ENCODE results near the gene NFIA.

NFIA gene

DNA sequence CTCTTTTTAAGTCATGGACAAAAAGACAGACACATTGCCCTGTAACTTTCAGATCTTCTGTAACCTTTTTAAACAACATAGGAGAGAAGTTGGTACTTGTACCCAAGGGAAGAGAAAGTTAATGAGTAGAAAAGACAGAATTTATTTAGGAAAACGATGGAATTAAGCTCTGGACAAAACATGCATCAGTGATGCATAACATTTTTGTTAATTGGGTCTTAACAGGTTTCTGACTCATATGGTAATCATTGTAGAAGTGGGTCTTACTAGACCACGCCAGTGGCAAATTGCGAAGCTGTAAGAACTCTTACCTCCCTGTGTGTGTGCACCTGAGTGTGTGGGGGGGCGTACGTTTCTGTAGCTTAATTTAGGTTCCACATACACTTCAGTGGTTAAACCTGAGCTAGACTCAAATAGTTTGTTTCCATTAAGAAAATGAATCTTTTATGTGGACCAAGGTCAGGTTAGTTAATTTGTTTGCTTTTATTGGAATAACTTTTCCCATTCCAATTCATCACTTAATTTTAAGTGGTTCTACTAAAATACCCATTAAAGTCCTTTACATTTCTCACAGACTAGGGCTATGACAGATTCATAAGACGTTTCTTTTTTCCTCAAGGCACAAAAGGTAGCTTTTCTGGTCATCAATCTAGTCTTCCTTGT is 48.1 kb downstream of the NFIA start:
- Histone ChIP-seq H2BK5ac (ENCODE audit: low read length) (no peak overlapping the region), H3K9me3 (replicated peaks in 1 of 2; ENCODE audit: control insufficient read depth in 2 of 2, insufficient read depth in 1 of 2, low read depth in 1 of 2, low read length in 2 of 2) (no peaks in the 10 kb centered on the region), H4K8ac (ENCODE audit: low read depth, low read length) (no peak overlapping the region), H3K18ac (ENCODE audit: low read length) (no peak overlapping the region), H3K27ac (replicated peaks; ENCODE audit: low read length) (no peak overlapping the region), H3K4me2 (ENCODE audit: insufficient read depth, low read length, poor library complexity, severe bottlenecking) (no peak overlapping the region), H2BK12ac (ENCODE audit: low read length) (no peak overlapping the region), H2AK5ac (ENCODE audit: low read depth, low read length) (no peak overlapping the region), H3K79me1 (ENCODE audit: low read depth, low read length) (no peaks in the 10 kb centered on the region), H3K4me3 (ENCODE audit: low read length in 2 of 2) (no peak overlapping the region), H3K9ac (ENCODE audit: low read depth, low read length, poor library complexity) (no peak overlapping the region), H2AFZ (ENCODE audit: low read length) (no peak overlapping the region), H3K14ac (ENCODE audit: low read length) (no peak overlapping the region), H3K4ac (ENCODE audit: low read length) (no peak overlapping the region), H2BK120ac (ENCODE audit: low read depth, low read length) (no peak overlapping the region), H3K27me3 (ENCODE audit: control insufficient read depth in 3 of 3, insufficient read depth in 3 of 3, low read depth in 1 of 3, low read length in 3 of 3) (no peaks in the 10 kb centered on the region), H3K36me3 (replicated peaks in 1 of 2; ENCODE audit: control insufficient read depth in 2 of 2, insufficient read depth in 2 of 2, low read length in 2 of 2) (no peaks in the 10 kb centered on the region), H3K23ac (ENCODE audit: low read depth, low read length, poor library complexity) (no peak overlapping the region), H3K4me1 (ENCODE audit: control insufficient read depth in 2 of 2, insufficient read depth in 1 of 2, low read depth in 1 of 2, low read length in 2 of 2) (no peaks in the 10 kb centered on the region), H2BK15ac (ENCODE audit: low read length) (no peak overlapping the region), H4K91ac (ENCODE audit: low read depth, low read length, poor library complexity) (no peak overlapping the region)
- WGBS, 2 donors (ENCODE audit: extremely low coverage in 2 of 2, insufficient read length in 2 of 2, insufficient replicate concordance in 1 of 2), result 100% methylated on average over 1 of the region's 6 CpGs; no CpG with 5 or more reads in 1 of the 2 donors
- no peak for DNase-seq (ENCODE audit: low spot score)

DNA sequence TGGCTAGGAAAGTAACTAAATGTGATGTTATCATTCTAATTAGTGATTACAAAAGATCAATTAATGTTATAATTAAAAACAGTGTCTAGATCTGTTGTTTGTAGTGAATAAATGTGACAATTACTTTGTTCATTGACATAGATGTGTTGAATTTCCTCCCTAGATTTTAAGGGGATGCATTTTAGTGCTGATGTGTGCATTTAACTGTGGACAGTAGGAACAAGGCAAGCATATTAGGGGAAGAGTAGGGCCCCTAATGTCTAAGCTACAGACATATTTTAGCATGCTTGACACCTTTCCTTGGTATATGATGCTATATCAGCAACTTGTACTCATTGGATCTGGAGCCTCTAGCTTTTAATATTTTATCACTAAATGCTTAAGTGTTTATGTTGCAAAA is 48.9 kb downstream of the NFIA start:
- Histone ChIP-seq H4K91ac (ENCODE audit: low read depth, low read length, poor library complexity) (no peak overlapping the region), H3K4me1 (ENCODE audit: control insufficient read depth in 2 of 2, insufficient read depth in 1 of 2, low read depth in 1 of 2, low read length in 2 of 2) (no peaks in the 10 kb centered on the region), H3K18ac (ENCODE audit: low read length) (no peak overlapping the region), H2AFZ (ENCODE audit: low read length) (no peak overlapping the region), H3K36me3 (replicated peaks in 1 of 2; ENCODE audit: control insufficient read depth in 2 of 2, insufficient read depth in 2 of 2, low read length in 2 of 2) (no peaks in the 10 kb centered on the region), H3K27ac (replicated peaks; ENCODE audit: low read length) (no peak overlapping the region), H4K8ac (ENCODE audit: low read depth, low read length) (no peak overlapping the region), H2AK5ac (ENCODE audit: low read depth, low read length) (no peak overlapping the region), H3K4me3 (ENCODE audit: low read length in 2 of 2) (no peak overlapping the region), H3K14ac (ENCODE audit: low read length) (no peak overlapping the region), H3K23ac (ENCODE audit: low read depth, low read length, poor library complexity) (no peak overlapping the region), H2BK120ac (ENCODE audit: low read depth, low read length) (no peak overlapping the region), H3K4me2 (ENCODE audit: insufficient read depth, low read length, poor library complexity, severe bottlenecking) (no peak overlapping the region), H3K27me3 (ENCODE audit: control insufficient read depth in 3 of 3, insufficient read depth in 3 of 3, low read depth in 1 of 3, low read length in 3 of 3) (no peaks in the 10 kb centered on the region), H2BK12ac (ENCODE audit: low read length) (no peak overlapping the region), H3K4ac (ENCODE audit: low read length) (no peak overlapping the region), H3K9ac (ENCODE audit: low read depth, low read length, poor library complexity) (no peak overlapping the region), H2BK15ac (ENCODE audit: low read length) (no peak overlapping the region), H2BK5ac (ENCODE audit: low read length) (no peak overlapping the region), H3K9me3 (replicated peaks in 1 of 2; ENCODE audit: control insufficient read depth in 2 of 2, insufficient read depth in 1 of 2, low read depth in 1 of 2, low read length in 2 of 2) (no peaks in the 10 kb centered on the region), H3K79me1 (ENCODE audit: low read depth, low read length) (no peaks in the 10 kb centered on the region)
- DNase-seq (ENCODE audit: low spot score), result no peak

DNA sequence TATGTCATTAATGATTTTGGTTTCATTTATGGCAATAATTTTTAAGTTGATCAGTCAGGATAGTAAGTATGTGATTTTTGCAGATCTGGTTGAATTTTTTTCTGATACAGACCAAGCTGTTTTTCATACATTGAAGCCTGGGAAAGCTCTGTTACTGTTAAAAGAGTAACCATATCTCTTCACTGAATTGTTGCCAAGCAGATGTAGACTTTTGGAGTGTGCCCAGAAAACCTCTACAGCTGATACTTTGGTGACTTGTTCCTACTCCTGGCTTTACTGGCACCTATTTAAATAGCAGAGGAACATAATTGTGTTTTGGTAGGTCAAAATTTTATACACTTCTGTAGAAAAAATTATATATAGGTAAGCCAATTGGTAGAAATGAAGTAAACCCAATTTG is 49.4 kb downstream of the NFIA start:
- Histone ChIP-seq H2BK5ac (ENCODE audit: low read length) (no peak overlapping the region), H3K14ac (ENCODE audit: low read length) (no peak overlapping the region), H3K79me1 (ENCODE audit: low read depth, low read length) (no peaks in the 10 kb centered on the region), H2BK15ac (ENCODE audit: low read length) (no peak overlapping the region), H4K91ac (ENCODE audit: low read depth, low read length, poor library complexity) (no peak overlapping the region), H2AFZ (ENCODE audit: low read length) (no peak overlapping the region), H3K27me3 (ENCODE audit: control insufficient read depth in 3 of 3, insufficient read depth in 3 of 3, low read depth in 1 of 3, low read length in 3 of 3) (no peaks in the 10 kb centered on the region), H3K4ac (ENCODE audit: low read length) (no peak overlapping the region), H3K9me3 (replicated peaks in 1 of 2; ENCODE audit: control insufficient read depth in 2 of 2, insufficient read depth in 1 of 2, low read depth in 1 of 2, low read length in 2 of 2) (no peaks in the 10 kb centered on the region), H3K18ac (ENCODE audit: low read length) (no peak overlapping the region), H2BK120ac (ENCODE audit: low read depth, low read length) (no peak overlapping the region), H3K4me2 (ENCODE audit: insufficient read depth, low read length, poor library complexity, severe bottlenecking) (no peak overlapping the region), H4K8ac (ENCODE audit: low read depth, low read length) (no peak overlapping the region), H3K27ac (replicated peaks; ENCODE audit: low read length) (no peak overlapping the region), H2BK12ac (ENCODE audit: low read length) (no peak overlapping the region), H3K4me3 (ENCODE audit: low read length in 2 of 2) (no peak overlapping the region), H2AK5ac (ENCODE audit: low read depth, low read length) (no peak overlapping the region), H3K36me3 (replicated peaks in 1 of 2; ENCODE audit: control insufficient read depth in 2 of 2, insufficient read depth in 2 of 2, low read length in 2 of 2) (no peaks in the 10 kb centered on the region), H3K9ac (ENCODE audit: low read depth, low read length, poor library complexity) (no peak overlapping the region), H3K23ac (ENCODE audit: low read depth, low read length, poor library complexity) (no peak overlapping the region), H3K4me1 (ENCODE audit: control insufficient read depth in 2 of 2, insufficient read depth in 1 of 2, low read depth in 1 of 2, low read length in 2 of 2) (no peaks in the 10 kb centered on the region)
- DNase-seq (ENCODE audit: low spot score), result no peak

DNA sequence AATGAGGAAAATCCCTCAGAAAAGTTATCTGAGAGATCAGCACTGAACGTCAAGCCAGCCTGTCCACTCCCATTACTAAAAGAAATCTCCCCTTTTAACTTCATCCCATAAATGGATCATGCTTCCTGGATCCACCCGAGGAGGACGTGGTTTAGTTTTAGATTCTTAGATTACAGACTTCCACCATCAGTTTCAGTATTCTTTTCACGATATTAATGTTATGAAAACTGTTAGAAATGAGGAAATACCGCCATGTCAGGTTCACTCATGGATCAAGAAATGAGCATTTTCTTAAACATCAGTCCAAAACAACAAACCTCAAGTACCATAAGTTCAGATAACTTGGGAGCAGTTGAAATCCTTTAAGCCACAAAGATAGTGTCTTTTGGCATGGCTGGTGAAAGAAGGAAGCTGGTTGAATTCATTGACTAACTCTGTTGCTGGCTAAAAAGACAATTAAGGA is 49.8 kb downstream of the NFIA start:
- Histone ChIP-seq H3K18ac (ENCODE audit: low read length) (no peak overlapping the region), H2BK5ac (ENCODE audit: low read length) (no peak overlapping the region), H4K91ac (ENCODE audit: low read depth, low read length, poor library complexity) (no peak overlapping the region), H3K23ac (ENCODE audit: low read depth, low read length, poor library complexity) (no peak overlapping the region), H3K36me3 (replicated peaks in 1 of 2; ENCODE audit: control insufficient read depth in 2 of 2, insufficient read depth in 2 of 2, low read length in 2 of 2) (no peaks in the 10 kb centered on the region), H3K4me3 (ENCODE audit: low read length in 2 of 2) (no peak overlapping the region), H3K9ac (ENCODE audit: low read depth, low read length, poor library complexity) (no peak overlapping the region), H2AK5ac (ENCODE audit: low read depth, low read length) (no peak overlapping the region), H3K9me3 (replicated peaks in 1 of 2; ENCODE audit: control insufficient read depth in 2 of 2, insufficient read depth in 1 of 2, low read depth in 1 of 2, low read length in 2 of 2) (no peaks in the 10 kb centered on the region), H2AFZ (ENCODE audit: low read length) (no peak overlapping the region), H3K4me1 (ENCODE audit: control insufficient read depth in 2 of 2, insufficient read depth in 1 of 2, low read depth in 1 of 2, low read length in 2 of 2) (no peaks in the 10 kb centered on the region), H3K27ac (replicated peaks; ENCODE audit: low read length) (no peak overlapping the region), H2BK120ac (ENCODE audit: low read depth, low read length) (no peak overlapping the region), H3K79me1 (ENCODE audit: low read depth, low read length) (no peaks in the 10 kb centered on the region), H3K4ac (ENCODE audit: low read length) (no peak overlapping the region), H3K4me2 (ENCODE audit: insufficient read depth, low read length, poor library complexity, severe bottlenecking) (no peak overlapping the region), H3K27me3 (ENCODE audit: control insufficient read depth in 3 of 3, insufficient read depth in 3 of 3, low read depth in 1 of 3, low read length in 3 of 3) (no peaks in the 10 kb centered on the region), H2BK15ac (ENCODE audit: low read length) (no peak overlapping the region), H3K14ac (ENCODE audit: low read length) (no peak overlapping the region), H2BK12ac (ENCODE audit: low read length) (no peak overlapping the region), H4K8ac (ENCODE audit: low read depth, low read length) (no peak overlapping the region)
- WGBS, 2 donors (ENCODE audit: extremely low coverage in 2 of 2, insufficient read length in 2 of 2, insufficient replicate concordance in 1 of 2), result no CpG with 5 or more reads among the region's 5 CpGs
- DNase-seq (ENCODE audit: low spot score), result no peak
